Bronchial epithelial cell (primary cell): ENCODE measurements around the gene PRR20G. TPM values are rescaled to one million over a fixed set of nuclear protein-coding genes. Genes with fewer than 3 reads are reported as not detected.
A peak's percentile ranks its signal among the peaks of the same experiment; 100 is the strongest.

ENCODE experiments used
- DNase-seq: peaks from one replicate; pipeline ENCODE4 v3.0.0-alpha.2; 2010; ENCODE audit warnings: low read depth
- FAIRE-seq: peaks from 2 replicates; lab custom pipeline; 2011; peaks lifted over from hg19 to GRCh38; lab: Jason Lieb, UNC
- H3K27me3 ChIP-seq: 2 replicates; pipeline ENCODE4 v1.5.1; 2011; ENCODE audit warnings: low read length; ENCODE audit not compliant: control insufficient read depth, insufficient read depth
- H3K36me3 ChIP-seq: 2 replicates; pipeline ENCODE4 v1.5.1; 2011; ENCODE audit warnings: low read length; ENCODE audit not compliant: control insufficient read depth, insufficient read depth
- H3K4me3 ChIP-seq: 2 replicates; pipeline ENCODE4 v1.5.1; 2011; ENCODE audit warnings: mild to moderate bottlenecking, low read depth, low read length, control low read depth
- CTCF ChIP-seq: IDR thresholded peaks from 2 replicates; pipeline ENCODE4 v1.5.1; 2011; ENCODE audit warnings: mild to moderate bottlenecking, moderate library complexity, low read length, control low read depth, inconsistent platforms; ENCODE audit not compliant: insufficient read depth, severe bottlenecking
- total RNA-seq: library from RNA; depleted of rRNA; stranded (reverse); fragments of >200 nt; gene quantifications from 2 replicates; pipeline ENCODE4 v1.2.1, GENCODE V29; 2014

The PRR20G gene
- total RNA-seq, 1 donor from 2014 or later, result not detected

GRCh38 chr3:127326341-127326740 lies 38.5 kb upstream of the PRR20G start:
- Histone ChIP-seq H3K27me3 (no peaks in the 10 kb centered on the region), H3K36me3 (no peaks in the 10 kb centered on the region), H3K4me3 (no peak overlapping the region)
- DNase-seq (no peak), FAIRE-seq (no peak)
- no peak for TF ChIP-seq CTCF

- no peaks in the 10 kb centered on the region for H3K36me3 ChIP-seq
- DNase-seq (peak; percentile 9), FAIRE-seq (no peak)
- TF ChIP-seq CTCF, result no peak
- no peak overlapping the region for H3K4me3 ChIP-seq
- H3K27me3 ChIP-seq, result no peaks in the 10 kb centered on the region
Measured at GRCh38 chr3:127325629-127325961, 37.7 kb upstream of the PRR20G start.

GRCh38 chr3:127324913-127325628 lies 37.2 kb upstream of the PRR20G start:
- H3K27me3 ChIP-seq, result no peaks in the 10 kb centered on the region
- no peak for FAIRE-seq
- DNase-seq, result no peak
- no peak for TF ChIP-seq CTCF
- no peak overlapping the region for H3K4me3 ChIP-seq
- no peaks in the 10 kb centered on the region for H3K36me3 ChIP-seq

GRCh38 chr3:127324076-127324475 lies 36.2 kb upstream of the PRR20G start:
- no peaks in the 10 kb centered on the region for H3K36me3 ChIP-seq
- no peak overlapping the region for H3K4me3 ChIP-seq
- H3K27me3 ChIP-seq, result no peaks in the 10 kb centered on the region
- DNase-seq (no peak), FAIRE-seq (no peak)
- no peak for TF ChIP-seq CTCF

GRCh38 chr3:127323581-127323980 lies 35.7 kb upstream of the PRR20G start:
- no peak overlapping the region for H3K4me3 ChIP-seq
- H3K27me3 ChIP-seq, result no peaks in the 10 kb centered on the region
- FAIRE-seq (no peak), DNase-seq (no peak)
- no peaks in the 10 kb centered on the region for H3K36me3 ChIP-seq
- TF ChIP-seq CTCF, result no peak

GRCh38 chr3:127321371-127321770 lies 33.5 kb upstream of the PRR20G start:
- Histone ChIP-seq H3K4me3 (no peak overlapping the region), H3K27me3 (no peaks in the 10 kb centered on the region), H3K36me3 (no peaks in the 10 kb centered on the region)
- DNase-seq (no peak), FAIRE-seq (no peak)
- no peak for TF ChIP-seq CTCF
